Astrocyte of the cerebellum (primary cell): Measurements from ENCODE around the gene TBC1D8.

Experiments used
- DNase-seq: peaks from one replicate; pipeline ENCODE4 v3.0.0-alpha.2; 2011; ENCODE audit warnings: low read depth
- H3K4me3 ChIP-seq: 2 replicates; pipeline ENCODE4 v1.5.1; 2011; ENCODE audit warnings: mild to moderate bottlenecking, low read depth, low read length, moderate library complexity
- CTCF ChIP-seq: IDR thresholded peaks from 2 replicates; pipeline ENCODE4 v1.5.1; 2012; ENCODE audit warnings: low read length, low read depth, moderate library complexity, mild to moderate bottlenecking; ENCODE audit errors: missing control alignments
- in situ Hi-C: cut with HindIII; loops from 2 replicates; pipeline ENCODE4 v1.10.0; 2017; ENCODE audit warnings: low sequenced_read_pairs

The TBC1D8 gene

GRCh38 chr2:101038455-101039255, 112.5 kb downstream of the TBC1D8 start:
- no peak for DNase-seq
- TF ChIP-seq CTCF, result peak; percentile 40
- no peak overlapping the region for H3K4me3 ChIP-seq
- in situ Hi-C loops, result no loop called here

DNA sequence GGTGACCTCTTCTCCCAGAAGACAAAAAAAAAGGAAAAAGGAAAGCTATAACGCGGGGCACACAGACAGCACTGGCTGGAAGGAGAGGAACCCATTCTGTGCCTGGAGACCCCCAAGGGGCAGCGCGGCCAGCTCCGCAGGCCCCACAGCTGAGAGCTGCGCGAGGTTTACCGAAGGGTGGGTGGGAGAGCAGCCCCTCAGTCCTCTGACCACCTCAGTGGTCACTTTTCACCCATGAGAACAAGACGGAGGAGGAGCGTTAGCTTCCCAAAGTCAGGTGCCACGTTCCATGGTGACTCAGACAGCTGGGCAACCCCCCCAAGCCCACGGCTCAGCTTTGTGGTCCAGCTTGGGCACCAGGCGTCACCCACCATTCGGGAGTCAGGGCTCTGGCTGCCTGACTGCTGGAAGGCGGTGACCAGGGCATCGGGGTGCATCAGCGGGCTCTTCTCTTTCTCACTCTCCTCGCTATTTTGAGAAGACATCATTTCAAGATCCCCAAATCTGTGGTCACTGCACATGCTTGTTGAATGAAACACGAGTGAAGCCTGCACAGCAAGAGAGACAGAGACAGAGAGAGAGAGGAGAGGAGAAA, 113.9 kb downstream of the TBC1D8 start:
- no peak for TF ChIP-seq CTCF
- H3K4me3 ChIP-seq, result no peak overlapping the region
- DNase-seq, result no peak
- in situ Hi-C loops, result no loop called here

- peak; percentile 22 for DNase-seq
- in situ Hi-C loops, result no loop called here
- H3K4me3 ChIP-seq, result no peak overlapping the region
- TF ChIP-seq CTCF, result peak; percentile 40
These were observed 114.6 kb downstream of the TBC1D8 start for GRCh38 chr2:101036562-101036961.

GRCh38 chr2:101032084-101032776, 119.0 kb downstream of the TBC1D8 start:
- no peak overlapping the region for H3K4me3 ChIP-seq
- TF ChIP-seq CTCF, result no peak
- in situ Hi-C loops, result no loop called here
- DNase-seq, result no peak

GRCh38 chr2:101030866-101031554, 120.2 kb downstream of the TBC1D8 start:
- no peak overlapping the region for H3K4me3 ChIP-seq
- no peak for DNase-seq
- in situ Hi-C loops, result no loop called here
- no peak for TF ChIP-seq CTCF

DNA sequence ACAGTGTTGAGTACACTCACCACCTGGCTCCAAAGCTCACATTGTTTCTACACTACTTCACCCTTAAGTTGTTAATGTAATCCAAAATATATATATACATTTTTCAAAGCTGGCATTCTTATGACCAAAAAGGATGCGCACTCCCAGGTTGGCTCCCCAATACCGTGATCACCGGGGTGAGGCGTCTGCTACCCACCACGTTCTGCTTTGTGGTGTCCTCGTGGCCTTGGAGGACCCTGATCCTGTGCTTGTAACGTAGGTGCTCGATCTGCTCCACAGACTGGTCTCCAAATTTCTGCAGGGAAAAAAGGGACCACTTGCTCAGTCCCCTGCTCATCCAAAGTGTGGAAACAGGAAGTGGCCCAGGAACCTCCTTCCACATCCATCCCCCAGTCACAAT, 123.3 kb downstream of the TBC1D8 start:
- in situ Hi-C loops, result no loop called here
- no peak for TF ChIP-seq CTCF
- H3K4me3 ChIP-seq, result no peak overlapping the region
- DNase-seq, result no peak
